Activated CD4-positive, CD25-positive, alpha-beta regulatory T cell treated with anti-CD3 and anti-CD28 coated beads, Interleukin-2, amount 50 U/mL, for 16 hours (primary cell): Measurements from ENCODE around the gene TBC1D8B.

ENCODE experiments used
- DNase-seq: peaks from one replicate; pipeline ENCODE4 v3.0.0-alpha.2; 2020; ENCODE audit warnings: low read depth, low spot score

The TBC1D8B gene

GRCh38 chrX:106897259-106897658, 94.8 kb downstream of the TBC1D8B start:
- no peak for DNase-seq

- no peak for DNase-seq
Observed at GRCh38 chrX:106898462-106898861, 96.0 kb downstream of the TBC1D8B start.

- no peak for DNase-seq
Observed at GRCh38 chrX:106899276-106899675, 96.8 kb downstream of the TBC1D8B start.

GRCh38 chrX:106899841-106900240, 97.4 kb downstream of the TBC1D8B start:
- no peak for DNase-seq

GRCh38 chrX:106901341-106901740, 98.9 kb downstream of the TBC1D8B start:
- DNase-seq, result no peak

GRCh38 chrX:106901781-106902219, 99.3 kb downstream of the TBC1D8B start:
- no peak for DNase-seq

GRCh38 chrX:106902684-106903083, 100.2 kb downstream of the TBC1D8B start:
- no peak for DNase-seq

GRCh38 chrX:106903291-106903824, 100.9 kb downstream of the TBC1D8B start, which contains the start of gene RIPPLY1:
TSS of gene RIPPLY1 (minus strand) at chrX:106903341. CDS start at chrX:106903287, 54 bp downstream.
- no peak for DNase-seq

GRCh38 chrX:106903856-106904528, 101.5 kb downstream of the TBC1D8B start:
- DNase-seq, result no peak

- DNase-seq, result no peak
Observed at GRCh38 chrX:106905064-106905708, 102.7 kb downstream of the TBC1D8B start.

GRCh38 chrX:106906361-106906760, 103.9 kb downstream of the TBC1D8B start:
- no peak for DNase-seq

GRCh38 chrX:106912864-106913263, 110.4 kb downstream of the TBC1D8B start:
- DNase-seq, result no peak

GRCh38 chrX:106917830-106918500, 115.5 kb downstream of the TBC1D8B start:
- no peak for DNase-seq

GRCh38 chrX:106919932-106920452, 117.5 kb downstream of the TBC1D8B start, which contains the start of gene CLDN2:
TSS of gene CLDN2 (plus strand) at chrX:106920402. CDS start at chrX:106928229, 7,827 bp downstream.
- DNase-seq, result no peak

- DNase-seq, result no peak
Observed at GRCh38 chrX:106921637-106922036, 119.2 kb downstream of the TBC1D8B start.
